GM23248 (cell line): ENCODE results near the gene ENTREP1. TPM values are rescaled to one million over a fixed set of nuclear protein-coding genes. Genes with fewer than 3 reads are reported as not detected.

Experiments used
- DNase-seq: peaks from one replicate; pipeline ENCODE4 v3.0.0-alpha.2; 2015
- H2AFZ ChIP-seq: fragments of 200-600 bp; sonication (generic); 2 replicates; pipeline ENCODE4 v1.6.1; 2016; ENCODE audit warnings: antibody characterized with exemption
- H3F3A ChIP-seq: fragments of 200-600 bp; sonication (generic); 2 replicates; pipeline ENCODE4 v1.6.1; 2016; ENCODE audit warnings: mild to moderate bottlenecking, antibody characterized with exemption, mixed run types; ENCODE audit not compliant: insufficient read depth
- H3K27ac ChIP-seq: fragments of 200-600 bp; sonication (generic); 2 replicates; pipeline ENCODE4 v1.5.1; 2016; ENCODE audit warnings: mild to moderate bottlenecking
- H3K27me3 ChIP-seq: fragments of 200-600 bp; sonication (generic); replicated peaks from 2 replicates; pipeline ENCODE4 v1.6.1; 2016; ENCODE audit warnings: mild to moderate bottlenecking; ENCODE audit not compliant: insufficient read depth
- H3K36me3 ChIP-seq: fragments of 200-600 bp; sonication (generic); 2 replicates; pipeline ENCODE4 v1.6.1; 2016; ENCODE audit warnings: low read depth, mild to moderate bottlenecking
- H3K4me1 ChIP-seq: fragments of 200-600 bp; sonication (generic); 2 replicates; pipeline ENCODE4 v1.6.1; 2016; ENCODE audit warnings: mild to moderate bottlenecking; ENCODE audit not compliant: insufficient read depth
- H3K4me2 ChIP-seq: fragments of 200-600 bp; sonication (generic); one replicate; pipeline ENCODE4 v1.6.1; 2016; ENCODE audit warnings: mild to moderate bottlenecking; ENCODE audit not compliant: unreplicated experiment
- H3K4me3 ChIP-seq: fragments of 200-600 bp; sonication (generic); 2 replicates; pipeline ENCODE4 v1.5.1; 2016; ENCODE audit warnings: mild to moderate bottlenecking
- H3K79me2 ChIP-seq: fragments of 200-600 bp; sonication (generic); 2 replicates; pipeline ENCODE4 v1.6.1; 2016; ENCODE audit warnings: mild to moderate bottlenecking; ENCODE audit not compliant: insufficient read depth
- H3K9ac ChIP-seq: fragments of 200-600 bp; sonication (generic); 2 replicates; pipeline ENCODE4 v1.6.1; 2016; ENCODE audit warnings: mild to moderate bottlenecking
- H3K9me2 ChIP-seq: fragments of 200-600 bp; sonication (generic); 2 replicates; pipeline ENCODE4 v1.6.1; 2016; ENCODE audit warnings: mixed run types, mild to moderate bottlenecking, moderate library complexity; ENCODE audit not compliant: insufficient read depth
- H3K9me3 ChIP-seq: fragments of 200-600 bp; sonication (generic); one replicate; pipeline ENCODE4 v1.6.1; 2017; ENCODE audit warnings: low read depth
- H4K20me1 ChIP-seq: fragments of 200-600 bp; sonication (generic); 2 replicates; pipeline ENCODE4 v1.6.0; 2016; ENCODE audit not compliant: insufficient read depth
- EZH2 ChIP-seq: fragments of 200-600 bp; sonication (generic); IDR thresholded peaks from 2 replicates; pipeline ENCODE4 v1.6.1; 2018; ENCODE audit warnings: antibody characterized with exemption, mild to moderate bottlenecking; ENCODE audit not compliant: insufficient read depth, poor library complexity, severe bottlenecking
- EZH2phosphoT487 ChIP-seq: fragments of 200-600 bp; sonication (generic); IDR thresholded peaks from 2 replicates; pipeline ENCODE4 v1.6.1; 2018; ENCODE audit warnings: antibody characterized with exemption, moderate library complexity, mild to moderate bottlenecking, low read depth; ENCODE audit not compliant: insufficient read depth
- WGBS, 2 experiments: methylation state at CpG; one replicate each; pipeline ENCODE4 v1.1.6; 2015 to 2017; ENCODE audit warnings: low lambda C conversion rate in 2 of 2, low coverage in 1 of 2; ENCODE audit errors: missing lambda C conversion rate in 2 of 2; 5-methylcytosine and 5-hydroxymethylcytosine counted together
- in situ Hi-C: fragments of 300-500 bp; cut with MboI; formaldehyde crosslinking; loops from 2 replicates; pipeline ENCODE4 v1.15.0; 2020
- polyA plus RNA-seq: library from polyadenylated mRNA; unstranded; fragments of >200 nt; fragmentation: Nextera tagmentation; extraction: Ambion mirVana; gene quantifications from 2 replicates; pipeline ENCODE4 v1.2.1, GENCODE V29; 2016
- total RNA-seq: library from RNA; depleted of rRNA; stranded (reverse); fragments of >200 nt; shearing (Covaris generic); gene quantifications from 2 replicates; pipeline ENCODE4 v1.2.3, GENCODE V29; 2014

Gene ENTREP1
- total and polyA plus RNA-seq, 2 experiments from 2014 or later = not detected

GRCh38 chr9:69279733-69280132 is 45.3 kb upstream of the ENTREP1 start:
- H3K9me3 ChIP-seq = no peaks in the 10 kb centered on the region
- peaks cover 15% of the 10 kb centered on the region; the same call in 1 of the 2 replicates for H3K27me3 ChIP-seq
- no peak overlapping the region for H3K27ac ChIP-seq
- no peak overlapping the region for H3K9ac ChIP-seq
- H4K20me1 ChIP-seq = no peaks in the 10 kb centered on the region
- H3K79me2 ChIP-seq = no peaks in the 10 kb centered on the region
- no peaks in the 10 kb centered on the region for H3F3A ChIP-seq
- H3K4me1 ChIP-seq = no peaks in the 10 kb centered on the region
- no peak overlapping the region for H3K4me2 ChIP-seq
- 22 to 24% methylated on average over 3 of the region's 3 CpGs for WGBS, 2 experiments
- in situ Hi-C loops = loop anchor here (10.0 kb wide), 1 partner anchor 65 kb away; no protein-coding TSS in a partner anchor
- H3K36me3 ChIP-seq = no peaks in the 10 kb centered on the region
- DNase-seq = no peak
- no peak overlapping the region for H3K4me3 ChIP-seq
- H3K9me2 ChIP-seq = no peaks in the 10 kb centered on the region
- TF ChIP-seq EZH2 (no peak), EZH2phosphoT487 (no peak)
- no peak overlapping the region for H2AFZ ChIP-seq

- Histone ChIP-seq H3K9me3 (no peaks in the 10 kb centered on the region), H3K27me3 (peaks cover 18% of the 10 kb centered on the region; the same call in 1 of the 2 replicates), H3K4me3 (no peak overlapping the region), H3K36me3 (no peaks in the 10 kb centered on the region), H3K27ac (no peak overlapping the region), H3K9me2 (no peaks in the 10 kb centered on the region), H3K4me1 (no peaks in the 10 kb centered on the region), H3K4me2 (no peak overlapping the region), H3K79me2 (no peaks in the 10 kb centered on the region), H3K9ac (no peak overlapping the region), H3F3A (no peaks in the 10 kb centered on the region), H2AFZ (no peak overlapping the region), H4K20me1 (no peaks in the 10 kb centered on the region)
- DNase-seq = no peak
- TF ChIP-seq EZH2 (no peak), EZH2phosphoT487 (no peak)
- 54 to 58% methylated on average over 2 of the region's 2 CpGs for WGBS, 2 experiments
- in situ Hi-C loops = no loop called here
Measured at GRCh38 chr9:69283003-69283402, 42.0 kb upstream of the ENTREP1 start.

- Histone ChIP-seq H3K36me3 (no peaks in the 10 kb centered on the region), H3K4me3 (no peak overlapping the region), H3K4me2 (no peak overlapping the region), H2AFZ (no peak overlapping the region), H3K79me2 (no peaks in the 10 kb centered on the region), H3K9me3 (no peaks in the 10 kb centered on the region), H3K4me1 (no peaks in the 10 kb centered on the region), H4K20me1 (no peaks in the 10 kb centered on the region), H3K27ac (no peak overlapping the region), H3K9me2 (no peaks in the 10 kb centered on the region), H3F3A (no peaks in the 10 kb centered on the region), H3K27me3 (0 out of 2 replicates have a peak, but pooled peaks cover 8% of the 10 kb centered on the region), H3K9ac (no peak overlapping the region)
- WGBS, 2 experiments = 41 to 47% methylated on average over 3 of the region's 3 CpGs
- TF ChIP-seq EZH2phosphoT487 (no peak), EZH2 (no peak)
- in situ Hi-C loops = no loop called here
- DNase-seq = no peak
Measured at GRCh38 chr9:69292078-69292477, 32.9 kb upstream of the ENTREP1 start.

GRCh38 chr9:69293156-69293555 is 31.9 kb upstream of the ENTREP1 start:
- H2AFZ ChIP-seq = no peak overlapping the region
- 2 to 7% methylated on average over 1 of the region's 1 CpG for WGBS, 2 experiments
- no peaks in the 10 kb centered on the region for H3F3A ChIP-seq
- DNase-seq = no peak
- no peaks in the 10 kb centered on the region for H3K9me3 ChIP-seq
- H3K27ac ChIP-seq = no peak overlapping the region
- no peak overlapping the region for H3K4me2 ChIP-seq
- no peaks in the 10 kb centered on the region for H3K9me2 ChIP-seq
- H4K20me1 ChIP-seq = no peaks in the 10 kb centered on the region
- TF ChIP-seq EZH2 (no peak), EZH2phosphoT487 (no peak)
- H3K27me3 ChIP-seq = 0 out of 2 replicates have a peak, but pooled peaks cover 13% of the 10 kb centered on the region
- no peaks in the 10 kb centered on the region for H3K4me1 ChIP-seq
- in situ Hi-C loops = no loop called here
- H3K9ac ChIP-seq = no peak overlapping the region
- H3K79me2 ChIP-seq = no peaks in the 10 kb centered on the region
- H3K4me3 ChIP-seq = no peak overlapping the region
- H3K36me3 ChIP-seq = no peaks in the 10 kb centered on the region

GRCh38 chr9:69295872-69296552 is 29.0 kb upstream of the ENTREP1 start:
- H2AFZ ChIP-seq = no peak overlapping the region
- no peaks in the 10 kb centered on the region for H3K4me1 ChIP-seq
- H3K4me2 ChIP-seq = no peak overlapping the region
- no peak for DNase-seq
- H3K36me3 ChIP-seq = no peaks in the 10 kb centered on the region
- no peaks in the 10 kb centered on the region for H3F3A ChIP-seq
- 0 out of 2 replicates have a peak, but pooled peaks cover 13% of the 10 kb centered on the region for H3K27me3 ChIP-seq
- no peak overlapping the region for H3K9ac ChIP-seq
- in situ Hi-C loops = no loop called here
- H3K9me3 ChIP-seq = no peaks in the 10 kb centered on the region
- TF ChIP-seq EZH2 (no peak), EZH2phosphoT487 (no peak)
- WGBS, 2 experiments = 32 to 33% methylated on average over 9 of the region's 9 CpGs
- H3K79me2 ChIP-seq = no peaks in the 10 kb centered on the region
- H4K20me1 ChIP-seq = no peaks in the 10 kb centered on the region
- H3K9me2 ChIP-seq = no peaks in the 10 kb centered on the region
- no peak overlapping the region for H3K4me3 ChIP-seq
- no peak overlapping the region for H3K27ac ChIP-seq
